Measurements from ENCODE around the gene TMEM163.
"Not testable (repeated sequence)": the region's sequence is repeated elsewhere in the genome, so short reads cannot be mapped to it uniquely, and the experiment has no call there.

The TMEM163 gene

DNA sequence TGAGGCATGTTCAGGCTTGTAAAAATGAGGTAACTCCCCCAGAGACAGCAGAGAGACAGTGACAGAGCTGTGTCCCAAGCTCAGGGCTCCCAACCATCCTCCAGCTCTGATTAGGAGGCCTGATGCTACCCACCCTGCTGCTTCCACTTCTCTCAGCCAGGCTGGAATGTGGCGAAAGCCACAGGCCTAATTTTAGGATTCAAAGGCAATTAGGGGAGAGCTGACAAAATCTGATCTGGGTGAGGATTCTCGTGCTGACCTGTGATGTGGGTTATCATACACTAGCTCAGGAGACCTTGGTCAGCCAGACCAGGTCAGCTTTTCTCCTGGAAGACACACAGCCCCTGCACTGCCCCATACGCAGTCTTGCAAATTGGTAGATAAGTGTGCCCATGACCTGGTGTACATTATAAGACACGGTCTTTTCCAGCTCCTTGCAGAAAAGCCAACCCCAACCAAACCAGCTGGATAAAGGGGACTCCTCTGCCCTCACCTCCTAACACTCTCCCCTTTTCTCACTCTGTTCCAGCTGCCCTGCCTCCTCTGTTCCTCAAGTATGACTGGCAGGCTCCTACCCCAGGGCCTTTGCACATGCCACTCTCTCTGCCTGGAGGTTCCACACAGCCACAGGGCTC, 239.0 kb downstream of the TMEM163 start:
- TF ChIP-seq, protein P1, sequence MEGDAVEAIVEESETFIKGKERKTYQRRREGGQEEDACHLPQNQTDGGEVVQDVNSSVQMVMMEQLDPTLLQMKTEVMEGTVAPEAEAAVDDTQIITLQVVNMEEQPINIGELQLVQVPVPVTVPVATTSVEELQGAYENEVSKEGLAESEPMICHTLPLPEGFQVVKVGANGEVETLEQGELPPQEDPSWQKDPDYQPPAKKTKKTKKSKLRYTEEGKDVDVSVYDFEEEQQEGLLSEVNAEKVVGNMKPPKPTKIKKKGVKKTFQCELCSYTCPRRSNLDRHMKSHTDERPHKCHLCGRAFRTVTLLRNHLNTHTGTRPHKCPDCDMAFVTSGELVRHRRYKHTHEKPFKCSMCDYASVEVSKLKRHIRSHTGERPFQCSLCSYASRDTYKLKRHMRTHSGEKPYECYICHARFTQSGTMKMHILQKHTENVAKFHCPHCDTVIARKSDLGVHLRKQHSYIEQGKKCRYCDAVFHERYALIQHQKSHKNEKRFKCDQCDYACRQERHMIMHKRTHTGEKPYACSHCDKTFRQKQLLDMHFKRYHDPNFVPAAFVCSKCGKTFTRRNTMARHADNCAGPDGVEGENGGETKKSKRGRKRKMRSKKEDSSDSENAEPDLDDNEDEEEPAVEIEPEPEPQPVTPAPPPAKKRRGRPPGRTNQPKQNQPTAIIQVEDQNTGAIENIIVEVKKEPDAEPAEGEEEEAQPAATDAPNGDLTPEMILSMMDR (IDR thresholded peaks at IDR 0.05; ENCODE audit: low read length, missing control alignments): no peak
- DNase-seq (ENCODE audit: low read depth): no peak

DNA sequence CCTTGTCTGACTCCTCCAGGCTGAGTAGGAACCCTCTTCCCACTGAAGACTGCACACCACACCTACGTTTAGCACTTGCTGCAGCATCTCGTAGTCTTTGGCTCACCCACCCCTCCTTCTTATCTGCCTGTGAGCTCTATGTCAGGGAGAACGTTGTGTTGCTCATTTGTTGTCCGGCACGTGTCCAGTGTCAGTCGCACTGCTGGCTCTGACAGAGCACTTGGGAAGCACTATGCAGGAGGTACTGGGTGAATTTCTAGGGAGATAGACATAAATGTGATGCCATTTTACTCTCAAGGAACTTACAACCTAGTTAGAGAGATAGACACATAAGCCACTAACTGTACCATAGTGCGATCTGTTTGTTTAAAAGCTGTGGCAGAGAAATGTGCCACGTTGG, 241.8 kb downstream of the TMEM163 start:
- not testable (repeated sequence) for DNase-seq (ENCODE audit: low read depth); H3K4me3 ChIP-seq (replicated peaks; ENCODE audit: low read depth, low read length)

More for the DNA sequence above, 239.0 kb downstream of the TMEM163 start:
- no peak overlapping the region for H3K4me3 ChIP-seq (replicated peaks; ENCODE audit: low read depth, low read length)

DNA sequence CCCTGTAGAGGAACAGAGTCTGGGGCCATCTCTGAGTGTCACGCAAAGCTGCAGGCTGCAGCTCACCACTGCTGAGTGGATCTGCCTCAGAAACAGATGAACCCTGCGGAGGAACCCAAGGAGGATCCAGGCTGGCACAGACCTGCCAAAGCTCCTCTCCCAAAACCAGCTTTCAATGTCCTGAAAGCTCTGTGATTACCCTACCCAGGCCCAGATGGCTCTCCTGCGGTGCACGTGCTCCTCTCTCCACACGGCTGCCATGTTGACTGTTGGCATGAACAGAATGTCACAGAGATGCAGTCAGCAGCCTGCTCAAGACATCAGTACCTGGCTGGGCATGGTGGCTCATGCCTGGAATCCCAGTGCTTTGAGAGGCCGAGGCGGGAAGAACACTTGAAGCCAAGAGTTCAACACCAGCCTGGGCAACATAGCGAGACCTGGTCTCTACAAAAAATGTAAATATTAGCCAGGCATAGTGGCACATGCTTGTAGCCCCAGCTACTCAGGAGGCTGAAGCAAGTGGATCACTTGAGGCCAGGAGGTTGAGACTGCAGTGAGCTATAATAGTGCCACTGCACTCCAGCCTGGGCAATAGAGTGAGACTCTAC, 248.1 kb downstream of the TMEM163 start:
- TF ChIP-seq, protein P1 (IDR thresholded peaks at IDR 0.05; ENCODE audit: low read length, missing control alignments): no peak
- no peak overlapping the region for H3K4me3 ChIP-seq (replicated peaks; ENCODE audit: low read depth, low read length)
- no peak for DNase-seq (ENCODE audit: low read depth)

DNA sequence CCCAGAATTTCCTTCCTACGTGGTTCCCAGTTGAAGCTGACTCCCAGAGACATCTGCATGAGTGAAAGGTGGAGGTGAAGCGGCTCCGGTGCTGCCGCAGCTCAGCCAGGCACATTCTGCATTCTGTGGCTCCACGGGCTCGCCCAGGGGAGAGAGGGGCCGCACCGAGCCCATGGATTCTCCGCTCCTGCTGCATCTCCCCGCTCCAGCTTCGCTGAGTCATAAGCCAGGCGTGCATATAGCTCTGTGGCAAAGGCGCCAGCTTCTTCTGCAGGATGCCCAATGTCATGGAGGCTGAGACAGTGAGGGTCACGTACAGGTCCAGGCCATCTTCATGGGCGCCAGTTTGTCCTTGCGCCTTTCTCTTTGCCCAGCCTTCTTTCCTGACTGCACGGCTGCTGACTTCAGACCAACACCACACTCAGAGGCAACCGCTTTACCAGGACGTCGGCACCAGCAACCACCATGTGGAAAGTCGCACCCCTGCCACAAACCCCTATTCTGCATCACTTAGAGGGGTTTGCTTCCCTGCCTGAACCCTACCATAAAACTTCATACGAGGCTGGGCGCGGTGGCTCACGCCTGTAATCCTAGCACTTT, 249.2 kb downstream of the TMEM163 start:
- TF ChIP-seq, protein P1 (IDR thresholded peaks at IDR 0.05; ENCODE audit: low read length, missing control alignments): no peak
- no peak overlapping the region for H3K4me3 ChIP-seq (replicated peaks; ENCODE audit: low read depth, low read length)
- no peak for DNase-seq (ENCODE audit: low read depth)

DNA sequence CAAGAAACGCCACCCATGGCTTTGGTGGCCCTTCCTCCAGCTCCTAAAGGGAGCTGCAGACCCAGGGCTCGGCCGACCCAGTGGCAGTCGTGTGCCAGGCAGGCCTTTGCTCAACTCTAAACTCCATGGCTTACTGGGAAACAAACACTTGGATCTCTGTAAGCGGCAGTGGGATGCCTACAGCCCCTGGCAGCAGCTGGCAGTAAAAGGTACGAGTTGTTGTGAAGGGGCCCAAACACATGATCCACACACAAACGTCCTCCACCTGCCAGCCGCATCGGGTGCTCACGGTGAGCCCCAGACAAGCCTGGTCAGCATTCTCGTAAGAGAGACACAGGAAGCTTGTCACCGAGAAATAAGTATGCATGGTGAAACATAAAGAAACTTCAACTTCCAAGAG, 250.0 kb downstream of the TMEM163 start:
- no peak for DNase-seq (ENCODE audit: low read depth)
- TF ChIP-seq, protein P1 (IDR thresholded peaks at IDR 0.05; ENCODE audit: low read length, missing control alignments): no peak
- no peak overlapping the region for H3K4me3 ChIP-seq (replicated peaks; ENCODE audit: low read depth, low read length)

DNA sequence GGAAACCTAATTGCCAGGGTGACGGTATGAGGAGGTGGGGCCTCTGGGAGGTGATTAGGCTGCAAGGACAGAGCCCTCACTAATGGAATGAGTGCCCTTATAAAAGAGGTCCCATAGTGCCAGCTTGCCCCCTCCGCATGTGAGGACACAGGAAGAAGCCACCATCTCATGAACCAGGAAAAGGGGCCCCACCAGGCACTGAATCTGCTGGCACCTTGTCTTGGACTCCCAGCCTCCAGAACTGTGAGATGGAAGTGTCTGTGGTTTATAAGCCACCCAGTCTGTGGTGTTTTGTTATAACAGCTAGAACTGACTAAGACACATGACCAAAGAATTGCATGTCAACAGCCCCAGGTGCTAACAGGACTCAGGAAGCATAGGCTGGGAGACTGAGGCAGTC, 250.6 kb downstream of the TMEM163 start:
- TF ChIP-seq, protein P1 (IDR thresholded peaks at IDR 0.05; ENCODE audit: low read length, missing control alignments): no peak
- no peak for DNase-seq (ENCODE audit: low read depth)
- H3K4me3 ChIP-seq (replicated peaks; ENCODE audit: low read depth, low read length): no peak overlapping the region

DNA sequence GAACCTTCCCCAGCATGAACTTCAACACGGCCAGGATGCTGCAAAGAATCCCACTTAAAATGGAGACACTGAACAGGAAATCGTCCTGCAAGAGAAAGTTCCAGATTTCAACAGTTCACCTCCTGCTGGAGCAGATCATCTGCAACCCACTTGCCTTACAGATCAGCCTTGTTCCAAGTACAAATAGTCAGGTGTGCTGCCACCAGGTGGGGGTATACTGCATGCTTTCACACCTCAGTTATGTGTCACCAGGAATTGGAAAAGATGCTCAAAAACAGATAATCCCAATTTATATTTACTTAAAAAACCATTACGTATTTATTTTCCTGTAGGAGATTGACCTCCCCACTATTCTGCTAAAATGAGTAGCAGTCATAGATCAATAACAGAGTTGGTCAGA, 252.7 kb downstream of the TMEM163 start:
- no peak overlapping the region for H3K4me3 ChIP-seq (replicated peaks; ENCODE audit: low read depth, low read length)
- TF ChIP-seq, protein P1 (IDR thresholded peaks at IDR 0.05; ENCODE audit: low read length, missing control alignments): peak; percentile 6
- peak; percentile 25 for DNase-seq (ENCODE audit: low read depth)
